SK-N-MC (cell line): ENCODE measurements around the gene SNRNP27.

Experiments used
- DNase-seq: peaks from one replicate; pipeline ENCODE4 v3.0.0-alpha.2; 2011; ENCODE audit warnings: low read depth, low spot score
- H3K27ac ChIP-seq: fragments of 200-600 bp; sonication (generic); 2 replicates; pipeline ENCODE4 v1.5.1; 2016; ENCODE audit warnings: mixed run types
- H3K36me3 ChIP-seq: fragments of 200-600 bp; sonication (generic); 2 replicates; pipeline ENCODE4 v1.6.1; 2017; ENCODE audit warnings: antibody characterized with exemption, low read length, mixed read lengths; ENCODE audit not compliant: insufficient read depth
- H3K4me3 ChIP-seq: fragments of 200-600 bp; sonication (generic); 2 replicates; pipeline ENCODE4 v1.5.1; 2016
- H3K9ac ChIP-seq: fragments of 200-600 bp; sonication (generic); 2 replicates; pipeline ENCODE4 v1.8.0; 2017; ENCODE audit warnings: mixed run types, mixed read lengths; ENCODE audit not compliant: insufficient read length
- H3K9me3 ChIP-seq: fragments of 200-600 bp; sonication (generic); 2 replicates; pipeline ENCODE4 v1.6.1; 2017; ENCODE audit warnings: low read depth, mild to moderate bottlenecking, antibody characterized with exemption, low read length, moderate library complexity, mixed read lengths
- EZH2 ChIP-seq: fragments of 200-600 bp; sonication (generic); IDR thresholded peaks from one replicate; pipeline ENCODE4 v1.6.1; 2017; ENCODE audit warnings: antibody characterized with exemption
- FOXP2 ChIP-seq: optimal IDR thresholded peaks from 2 replicates; pipeline ENCODE3; 2011; ENCODE audit warnings: mild to moderate bottlenecking, moderate library complexity; ENCODE audit not compliant: insufficient read depth; ENCODE audit errors: extremely low read length, control extremely low read depth
- POLR2AphosphoS5 ChIP-seq: IDR thresholded peaks from 2 replicates; pipeline ENCODE4 v1.6.1; 2012; ENCODE audit warnings: mild to moderate bottlenecking, low read depth, low read length, borderline replicate concordance

Gene SNRNP27

DNA sequence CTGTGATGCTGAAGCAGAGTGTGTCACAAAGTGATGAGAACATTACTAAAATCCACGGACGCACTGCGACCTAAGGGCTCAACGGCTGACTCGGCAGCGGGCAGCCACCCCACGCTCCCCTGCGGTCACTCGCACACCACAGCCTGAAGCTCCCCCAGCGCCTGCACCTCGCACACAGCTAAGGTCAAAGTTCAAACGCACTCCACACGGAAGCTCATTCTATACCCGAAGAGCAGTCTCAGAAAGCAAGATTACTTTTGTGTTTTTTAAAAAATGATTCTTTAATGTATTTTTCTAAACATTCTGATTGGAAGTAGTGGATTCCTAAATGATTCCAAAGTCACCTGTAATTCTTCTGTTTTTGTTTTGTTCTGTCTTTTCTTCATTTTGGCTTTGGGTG lies 46.0 kb downstream of the SNRNP27 start:
- no peak for DNase-seq
- no peak overlapping the region for H3K27ac ChIP-seq
- no peak overlapping the region for H3K4me3 ChIP-seq
- no peaks in the 10 kb centered on the region for H3K9me3 ChIP-seq
- H3K9ac ChIP-seq, result no peak overlapping the region
- no peak for TF ChIP-seq POLR2AphosphoS5
- TF ChIP-seq FOXP2, result no peak
- no peak for TF ChIP-seq EZH2
- no peaks in the 10 kb centered on the region for H3K36me3 ChIP-seq

DNA sequence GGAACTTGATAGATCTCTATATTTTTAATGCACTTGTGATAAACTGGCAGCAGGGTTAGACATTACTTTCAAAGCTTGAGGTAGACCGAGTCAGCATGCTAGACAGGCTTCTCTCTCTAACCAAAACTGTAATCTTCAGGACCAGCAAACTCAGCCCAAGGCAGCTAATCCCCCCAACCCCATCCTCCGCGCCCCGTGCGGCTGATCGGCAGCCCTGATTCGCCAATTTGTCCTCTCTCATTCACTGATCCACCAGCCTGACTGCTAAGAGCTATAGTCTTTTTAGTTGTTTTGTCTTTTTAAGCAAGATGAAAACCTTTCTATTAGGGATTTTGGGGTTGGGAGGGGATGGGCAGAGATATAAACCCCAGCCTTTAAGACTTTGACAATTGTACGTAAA lies 46.9 kb downstream of the SNRNP27 start:
- Histone ChIP-seq H3K9me3 (no peaks in the 10 kb centered on the region), H3K4me3 (no peak overlapping the region), H3K27ac (no peak overlapping the region), H3K36me3 (no peaks in the 10 kb centered on the region), H3K9ac (no peak overlapping the region)
- TF ChIP-seq EZH2, result no peak
- no peak for TF ChIP-seq POLR2AphosphoS5
- TF ChIP-seq FOXP2, result no peak
- no peak for DNase-seq

DNA sequence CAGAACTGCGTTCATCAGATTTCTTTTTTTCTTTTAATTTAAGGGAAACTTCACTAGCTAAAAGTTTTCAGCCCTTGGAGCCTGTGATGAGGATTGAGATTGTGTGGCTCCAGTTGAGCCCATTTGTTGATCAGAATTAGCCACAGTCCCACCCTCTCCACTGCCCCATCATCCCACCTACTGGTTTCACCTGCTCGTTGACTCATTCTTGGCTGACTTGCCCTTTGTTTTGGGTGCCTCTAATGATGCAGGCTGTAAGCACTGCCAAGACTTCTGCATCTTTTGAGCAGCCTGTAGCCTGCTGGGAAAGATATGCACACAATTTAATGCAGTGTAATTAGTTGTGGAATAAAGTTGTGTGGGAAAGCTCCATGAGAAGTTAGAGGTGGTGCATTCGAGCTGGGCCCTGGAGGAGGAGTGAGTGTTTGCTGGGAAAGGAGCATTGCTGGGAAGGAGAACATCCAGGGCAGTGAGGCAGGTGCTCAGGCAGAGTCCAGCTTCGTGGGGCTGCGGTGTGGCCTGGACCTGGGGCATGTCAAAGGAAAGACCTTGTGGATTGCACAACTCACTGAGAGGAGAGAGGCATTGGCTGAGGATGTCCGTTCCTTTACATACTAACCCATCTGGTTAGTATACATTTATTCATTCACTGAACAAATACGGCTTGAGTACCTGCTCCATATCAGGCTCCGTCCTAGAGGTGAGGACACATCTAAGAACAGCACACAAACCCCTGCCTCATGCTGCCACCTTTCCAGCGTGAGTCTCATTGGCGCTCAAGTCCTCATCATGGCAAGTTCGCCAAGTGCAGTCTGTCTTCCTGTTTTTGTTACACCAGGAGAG lies 49.5 kb downstream of the SNRNP27 start:
- H3K36me3 ChIP-seq, result no peaks in the 10 kb centered on the region
- H3K4me3 ChIP-seq, result no peak overlapping the region
- TF ChIP-seq POLR2AphosphoS5, result no peak
- no peak for TF ChIP-seq EZH2
- TF ChIP-seq FOXP2, result no peak
- no peak overlapping the region for H3K27ac ChIP-seq
- H3K9ac ChIP-seq, result no peak overlapping the region
- H3K9me3 ChIP-seq, result no peaks in the 10 kb centered on the region
- DNase-seq, result no peak

DNA sequence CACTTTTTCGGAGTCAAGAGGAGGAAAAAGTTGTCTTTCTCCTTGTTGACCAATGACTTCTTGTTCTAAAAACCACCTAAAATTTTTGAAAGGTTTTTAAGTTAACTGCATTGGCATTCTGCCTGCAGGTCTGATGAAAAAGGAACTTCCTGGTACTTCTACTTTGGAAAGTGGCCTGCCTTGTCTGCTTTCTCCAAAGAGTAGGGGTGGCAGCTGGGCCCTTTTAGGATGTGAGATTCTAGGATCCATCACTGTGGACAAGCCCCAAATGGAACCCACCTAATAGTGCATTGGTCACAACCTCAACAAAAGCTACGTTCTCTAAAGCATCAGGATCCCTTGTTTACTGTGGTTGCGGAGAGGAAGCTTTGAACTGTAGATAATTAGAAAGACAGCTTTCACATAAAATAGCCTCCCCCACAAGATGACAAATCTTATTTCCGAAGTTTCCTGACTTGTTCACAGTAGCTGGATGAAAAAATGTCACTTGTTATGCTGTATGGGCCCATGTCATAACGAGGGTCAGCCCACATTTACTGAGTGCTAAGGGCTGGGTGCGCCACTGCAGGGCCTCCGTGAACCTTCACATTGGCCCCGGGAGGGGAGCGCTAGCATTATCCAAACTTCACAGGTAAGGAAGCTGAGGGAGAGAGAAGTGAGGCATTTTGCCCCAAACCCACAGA lies 50.2 kb downstream of the SNRNP27 start:
- H3K36me3 ChIP-seq, result no peaks in the 10 kb centered on the region
- no peak for DNase-seq
- TF ChIP-seq EZH2 (no peak), FOXP2 (no peak), POLR2AphosphoS5 (no peak)
- no peak overlapping the region for H3K4me3 ChIP-seq
- no peak overlapping the region for H3K9ac ChIP-seq
- no peaks in the 10 kb centered on the region for H3K9me3 ChIP-seq
- no peak overlapping the region for H3K27ac ChIP-seq

DNA sequence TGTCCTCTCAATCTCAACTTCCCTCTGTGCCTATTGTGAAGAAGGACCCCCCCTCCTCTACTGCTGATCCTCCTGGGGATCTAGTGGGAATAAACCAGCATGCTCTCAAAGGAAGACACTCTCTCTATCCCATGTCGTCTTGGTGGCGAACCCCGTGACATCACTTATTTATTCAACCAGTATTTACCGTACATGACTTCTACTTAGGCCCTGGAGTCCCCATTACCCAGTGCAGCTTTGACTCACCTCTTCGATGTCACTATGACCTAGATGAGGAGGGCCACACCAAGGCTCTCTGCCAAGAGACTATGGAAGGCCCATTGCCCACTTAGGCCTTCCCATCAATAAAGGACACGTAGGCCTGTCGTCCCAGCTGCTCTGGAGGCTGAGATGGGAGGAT lies 51.0 kb downstream of the SNRNP27 start:
- Histone ChIP-seq H3K9me3 (no peaks in the 10 kb centered on the region), H3K27ac (no peak overlapping the region), H3K9ac (no peak overlapping the region)

DNA sequence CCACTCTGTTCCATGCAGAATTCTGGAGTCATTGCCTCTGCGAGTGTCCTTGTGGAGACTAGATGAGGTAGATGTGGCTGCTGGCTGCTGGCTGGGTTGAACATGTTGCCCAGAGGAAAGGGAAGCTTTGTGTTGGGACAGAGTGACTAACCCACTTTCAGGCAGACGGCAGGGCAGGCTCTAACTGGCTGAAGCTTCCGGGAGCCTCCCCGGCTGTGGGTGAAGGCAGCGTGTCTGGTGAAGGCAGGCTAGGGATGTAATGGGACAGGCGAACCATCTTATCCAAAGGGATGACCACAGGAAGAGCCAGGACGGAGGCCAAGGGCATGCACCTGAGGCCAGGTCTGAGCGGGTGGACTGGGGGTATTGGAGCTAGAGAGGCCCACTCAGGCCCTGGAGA lies 51.7 kb downstream of the SNRNP27 start:
- Histone ChIP-seq H3K36me3 (no peaks in the 10 kb centered on the region), H3K9ac (no peak overlapping the region), H3K9me3 (no peaks in the 10 kb centered on the region), H3K4me3 (no peak overlapping the region), H3K27ac (no peak overlapping the region)
- no peak for DNase-seq
- TF ChIP-seq EZH2 (no peak), FOXP2 (no peak), POLR2AphosphoS5 (no peak)

More for the DNA sequence above, 51.0 kb downstream of the SNRNP27 start:
- no peak overlapping the region for H3K4me3 ChIP-seq
- no peaks in the 10 kb centered on the region for H3K36me3 ChIP-seq
- no peak for DNase-seq
- TF ChIP-seq POLR2AphosphoS5 (no peak), FOXP2 (no peak), EZH2 (no peak)

DNA sequence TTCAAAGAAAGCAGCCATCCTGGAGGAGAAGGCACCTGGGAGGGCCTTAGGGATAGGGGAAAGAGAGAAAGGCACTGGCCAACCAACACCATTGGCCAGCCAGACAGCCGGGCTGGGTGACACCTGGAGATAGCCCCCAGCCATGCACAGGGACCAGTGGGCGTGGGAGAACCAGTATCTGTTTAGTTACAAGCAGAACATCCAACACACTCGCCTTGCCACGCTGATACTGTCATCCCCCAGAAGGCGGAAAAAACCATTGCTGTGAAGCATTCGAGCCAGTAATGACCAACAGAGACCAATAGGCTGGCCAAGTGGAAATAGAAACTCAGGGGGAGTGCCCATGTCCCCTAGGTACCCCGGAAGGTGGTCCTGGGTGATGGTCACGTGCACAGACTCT lies 52.2 kb downstream of the SNRNP27 start:
- no peak overlapping the region for H3K27ac ChIP-seq
- H3K4me3 ChIP-seq, result no peak overlapping the region
- H3K9ac ChIP-seq, result no peak overlapping the region
- no peak for DNase-seq
- no peaks in the 10 kb centered on the region for H3K36me3 ChIP-seq
- TF ChIP-seq FOXP2 (no peak), EZH2 (no peak), POLR2AphosphoS5 (no peak)
- no peaks in the 10 kb centered on the region for H3K9me3 ChIP-seq

DNA sequence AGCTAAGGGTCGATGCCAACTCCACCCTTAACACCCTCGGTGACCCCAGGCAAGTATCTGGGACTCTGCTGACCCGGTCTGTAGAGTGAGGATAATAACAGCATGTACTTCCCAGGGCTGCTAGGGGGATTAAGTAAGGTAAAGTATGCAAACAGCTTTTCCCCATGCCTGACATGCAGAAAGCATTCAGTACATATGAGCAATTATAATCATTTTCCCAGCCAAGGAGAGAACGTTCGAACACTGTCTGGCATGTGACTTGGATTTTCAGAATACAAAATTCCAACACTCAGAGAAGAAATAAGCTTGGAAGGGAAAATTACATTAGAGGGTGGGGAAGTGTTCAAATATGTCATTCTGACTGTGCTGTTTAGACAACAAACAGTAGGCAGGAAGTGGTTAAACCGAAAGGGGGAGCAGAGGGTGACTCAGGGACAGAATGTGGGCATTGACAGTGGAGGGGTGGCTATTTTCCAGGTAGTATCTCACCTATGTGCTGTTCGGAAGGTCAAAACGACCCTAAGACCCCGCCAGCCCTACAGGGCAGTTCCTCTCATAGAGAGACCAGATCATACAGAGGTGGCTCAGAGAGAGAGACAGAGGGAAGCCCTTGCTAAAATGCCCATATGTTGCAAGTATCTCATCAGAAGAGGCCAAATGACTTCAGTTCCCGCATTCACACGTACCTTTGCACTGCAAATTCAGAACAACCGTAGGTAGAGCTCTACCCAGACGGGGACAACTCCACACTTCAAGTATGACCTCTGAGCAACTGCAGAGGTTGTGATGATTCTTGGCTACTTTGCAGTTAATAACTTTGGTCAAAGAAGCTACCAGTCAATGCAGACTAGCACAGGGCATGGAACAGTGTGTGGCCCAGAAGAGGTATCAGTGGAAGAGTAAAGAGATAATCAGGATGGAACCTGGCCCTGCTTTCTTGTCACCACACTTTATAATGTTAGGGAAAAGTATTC lies 52.9 kb downstream of the SNRNP27 start:
- no peak for DNase-seq
- Histone ChIP-seq H3K4me3 (no peak overlapping the region), H3K36me3 (no peaks in the 10 kb centered on the region), H3K9ac (no peak overlapping the region), H3K9me3 (no peaks in the 10 kb centered on the region), H3K27ac (no peak overlapping the region)
- TF ChIP-seq POLR2AphosphoS5, result no peak
- TF ChIP-seq EZH2, result no peak
- no peak for TF ChIP-seq FOXP2
